OCI-LY7 (cell line): ENCODE data around the gene INTS11. TPM values are rescaled to one million over a fixed set of nuclear protein-coding genes. Genes with fewer than 3 reads are reported as not detected.

Source experiments
- BruUV-seq: library from RNA; stranded (reverse); fragments of 400-500 nt; replicated peaks from 2 replicates; lab custom pipeline; 2021; lab: Mats Ljungman, UMichigan
- CTCF ChIA-PET: fragments of 300-600 bp; sonication (Branson Sonifier 250); formaldehyde crosslinking; loops from one replicate; lab custom pipeline; 2022; ENCODE audit warnings: antibody characterized with exemption; ENCODE audit not compliant: unreplicated experiment; lab: Charles Lee
- POLR2A ChIA-PET: fragments of 300-600 bp; sonication (Branson Sonifier 250); formaldehyde crosslinking; loops from one replicate; lab custom pipeline; 2022; ENCODE audit warnings: antibody characterized with exemption; lab: Charles Lee
- DNase-seq: peaks from one replicate; pipeline ENCODE4 v3.0.0-alpha.2; 2015; ENCODE audit warnings: low spot score
- H2AFZ ChIP-seq: fragments of 200-600 bp; sonication (generic), shearing (Covaris generic); 2 replicates; pipeline ENCODE4 v1.6.1; 2014; ENCODE audit warnings: mild to moderate bottlenecking, antibody characterized with exemption, low read length, moderate library complexity
- H3K27ac ChIP-seq: fragments of 200-600 bp; sonication (generic); 2 replicates; pipeline ENCODE4 v1.5.1; 2014; ENCODE audit warnings: mixed run types, low read depth, mild to moderate bottlenecking, moderate library complexity, low read length, inconsistent platforms; ENCODE audit not compliant: poor library complexity, severe bottlenecking
- H3K36me3 ChIP-seq: fragments of 200-600 bp; sonication (generic); 2 replicates; pipeline ENCODE4 v1.6.1; 2014; ENCODE audit warnings: mild to moderate bottlenecking, antibody characterized with exemption, low read length, moderate library complexity, mixed read lengths; ENCODE audit not compliant: insufficient read depth
- H3K4me1 ChIP-seq: fragments of 200-600 bp; sonication (generic); 2 replicates; pipeline ENCODE4 v1.5.1; 2014; ENCODE audit warnings: mild to moderate bottlenecking, low read length; ENCODE audit not compliant: insufficient read depth, poor library complexity, severe bottlenecking
- H3K4me2 ChIP-seq: fragments of 200-600 bp; sonication (generic); 2 replicates; pipeline ENCODE4 v1.6.1; 2014; ENCODE audit warnings: mild to moderate bottlenecking, low read length
- H3K4me3 ChIP-seq: fragments of 200-600 bp; sonication (generic); 2 replicates; pipeline ENCODE4 v1.5.1; 2014; ENCODE audit warnings: mild to moderate bottlenecking, low read depth, low read length; ENCODE audit not compliant: poor library complexity, severe bottlenecking
- H3K79me2 ChIP-seq: fragments of 200-600 bp; sonication (generic); 2 replicates; pipeline ENCODE4 v1.6.1; 2016; ENCODE audit warnings: low read depth, mild to moderate bottlenecking, low read length, moderate library complexity, mixed read lengths; ENCODE audit not compliant: insufficient read depth
- H3K9me2 ChIP-seq: fragments of 200-600 bp; sonication (generic); 2 replicates; pipeline ENCODE4 v1.6.1; 2016; ENCODE audit warnings: mild to moderate bottlenecking, low read length, mixed read lengths; ENCODE audit not compliant: insufficient read depth
- H3K9me3 ChIP-seq: fragments of 200-600 bp; sonication (generic); 2 replicates; pipeline ENCODE4 v1.6.1; 2014; ENCODE audit warnings: mild to moderate bottlenecking, mixed run types, low read length, mixed read lengths
- H4K20me1 ChIP-seq: fragments of 200-600 bp; sonication (generic); 2 replicates; pipeline ENCODE4 v1.6.1; 2014; ENCODE audit warnings: mild to moderate bottlenecking, antibody characterized with exemption, low read length, moderate library complexity, mixed read lengths; ENCODE audit not compliant: insufficient read depth
- CTCF ChIP-seq: fragments of 200-600 bp; sonication (generic); conservative IDR thresholded peaks from 2 replicates; pipeline ENCODE4 v1.5.1; 2014; ENCODE audit warnings: mild to moderate bottlenecking, antibody characterized with exemption, low read length, moderate library complexity, mixed read lengths
- EZH2phosphoT487 ChIP-seq: fragments of 200-600 bp; sonication (generic); IDR thresholded peaks from 2 replicates; pipeline ENCODE4 v1.6.1; 2018; ENCODE audit warnings: low read depth, borderline replicate concordance, mild to moderate bottlenecking, mixed run types, antibody characterized with exemption, low read length, moderate library complexity, mixed read lengths
- intact Hi-C: fragments of 100-400 bp; cut with micrococcal nuclease; formaldehyde crosslinking; loops from one replicate; pipeline ENCODE4 v1.10.0; 2022; ENCODE audit not compliant: unreplicated experiment
- total RNA-seq, 2 experiments: library from RNA; depleted of rRNA in 1 of 2; stranded (reverse); fragments of >200 nt in 1 of 2; shearing (Covaris generic) in 1 of 2; gene quantifications; 2 replicates each; pipeline ENCODE4 v1.2.3, GENCODE V29; 2014 to 2022

INTS11 gene
- total RNA-seq, 2 experiments from 2014 or later: 142 to 146 TPM

DNA sequence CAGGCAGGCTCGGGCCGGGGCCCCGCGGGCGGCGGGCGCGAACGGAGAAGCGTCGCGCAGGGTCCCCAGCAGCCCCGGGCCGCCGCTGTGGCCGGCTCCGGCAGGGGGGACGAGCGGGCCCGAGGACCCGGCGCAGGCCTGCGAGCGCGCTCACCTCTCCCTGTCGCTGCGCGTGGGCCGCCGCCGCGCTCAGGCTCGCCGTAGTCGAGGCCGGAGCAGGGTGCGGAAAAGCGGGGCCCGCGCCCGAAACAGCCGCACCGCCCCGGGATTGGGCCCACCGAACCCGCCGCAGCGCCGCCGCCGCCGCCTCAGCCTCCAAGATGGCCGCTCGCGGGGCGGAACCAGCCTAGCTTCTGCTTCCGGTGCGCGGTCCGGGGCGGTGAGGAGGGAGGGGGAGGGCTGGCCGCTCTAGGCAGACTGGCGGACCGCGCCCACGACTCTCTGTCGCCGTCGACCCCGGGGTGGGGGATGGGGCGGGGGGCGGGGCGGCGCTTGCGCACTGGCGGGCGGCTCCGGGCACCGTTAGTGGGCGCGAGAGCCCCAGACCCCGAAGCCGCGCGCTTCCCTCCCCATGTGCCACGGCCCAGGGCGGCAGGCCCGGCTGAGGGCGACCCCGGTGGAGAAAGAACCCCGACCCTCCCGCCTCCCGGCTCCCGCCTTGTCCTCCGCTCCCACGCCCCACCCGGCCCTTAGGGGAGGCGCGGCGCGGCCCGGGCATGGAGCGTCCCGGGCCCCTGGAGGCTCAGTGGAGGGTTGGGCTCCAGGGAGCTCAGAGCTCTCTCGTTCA, 50.8 kb downstream of the INTS11 start, which contains the start of gene UBE2J2:
TSS of gene UBE2J2 (minus strand) at position 343 of the 787 bp plus-strand sequence. CDS start 5,862 bp downstream, outside the sequence.
- Histone ChIP-seq H4K20me1 (0 out of 2 replicates have a peak, but pooled peaks cover 12% of the 10 kb centered on the region), H3K9me2 (no peaks in the 10 kb centered on the region), H2AFZ (peak within 1 kb of the TSS; percentile 77; the same call in 1 of the 2 replicates), H3K9me3 (no peaks in the 10 kb centered on the region), H3K36me3 (peaks cover 29% of the 10 kb centered on the region), H3K4me1 (peaks cover 26% of the 10 kb centered on the region), H3K79me2 (peaks cover 39% of the 10 kb centered on the region), H3K27ac (peak within 1 kb of the TSS; percentile 12), H3K4me3 (peak within 1 kb of the TSS; percentile 94), H3K4me2 (peak within 1 kb of the TSS; percentile 84)
- ChIA-PET POLR2A (interaction anchor here (0.6 to 1.4 kb wide), 4 partner anchors 13 to 376 kb away, joined by 3 to 6 read pairs (median 4); no protein-coding TSS in a partner anchor), CTCF (interaction anchor here (0.5 to 0.9 kb wide), 3 partner anchors 17 to 197 kb away, joined by 3 to 11 read pairs (median 8); no protein-coding TSS in a partner anchor)
- TF ChIP-seq CTCF: no peak
- TF ChIP-seq EZH2phosphoT487: no peak
- intact Hi-C loops: loop anchor here (1.0 kb wide), 1 partner anchor 157 kb away; the partner anchor contains the start of gene C1orf159
- peak; percentile 94 for DNase-seq
- BruUV-seq: no TSS peak

DNA sequence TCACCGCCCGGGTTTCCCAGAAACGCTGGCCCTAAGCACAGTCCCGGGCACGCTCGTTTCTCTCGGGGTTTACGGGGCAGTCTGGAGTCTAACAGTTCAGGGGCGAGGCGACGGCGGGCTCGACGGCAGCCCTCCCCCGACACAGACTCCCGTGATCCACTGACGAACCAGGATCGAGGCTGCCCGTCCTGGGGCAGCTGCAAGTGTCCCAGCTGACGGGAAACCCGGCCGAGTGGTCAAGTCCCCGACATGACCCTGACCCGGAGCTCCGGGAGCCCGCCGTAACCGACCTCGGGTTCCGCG, 51.3 kb downstream of the INTS11 start:
- H3K27ac ChIP-seq: peak overlapping the region; percentile 12

More for the DNA sequence above, 51.3 kb downstream of the INTS11 start:
- ChIA-PET CTCF (interaction anchor here (0.5 to 0.9 kb wide), 3 partner anchors 16 to 198 kb away, joined by 3 to 11 read pairs (median 8); no protein-coding TSS in a partner anchor), POLR2A (interaction anchor here (0.6 to 1.4 kb wide), 4 partner anchors 12 to 376 kb away, joined by 3 to 6 read pairs (median 4); no protein-coding TSS in a partner anchor)
- no peak for TF ChIP-seq CTCF
- no peak for TF ChIP-seq EZH2phosphoT487
- peak overlapping the region; percentile 94 for H3K4me3 ChIP-seq
- H3K4me2 ChIP-seq: peak overlapping the region; percentile 84
- no TSS peak for BruUV-seq
- H3K4me1 ChIP-seq: peaks cover 26% of the 10 kb centered on the region
- intact Hi-C loops: loop anchor here (1.0 kb wide), 1 partner anchor 157 kb away; the partner anchor contains the start of gene C1orf159
- H3K36me3 ChIP-seq: peaks cover 35% of the 10 kb centered on the region
- no peak for DNase-seq
- 0 out of 2 replicates have a peak, but pooled peaks cover 12% of the 10 kb centered on the region for H4K20me1 ChIP-seq
- H3K9me3 ChIP-seq: no peaks in the 10 kb centered on the region
- peaks cover 39% of the 10 kb centered on the region for H3K79me2 ChIP-seq
- H3K9me2 ChIP-seq: no peaks in the 10 kb centered on the region
- H2AFZ ChIP-seq: no peak overlapping the region
